ENCODE results near the gene PCDHB2. TPM values are rescaled to one million over a fixed set of nuclear protein-coding genes. Genes with fewer than 3 reads are reported as not detected.
"Not testable (repeated sequence)": the region's sequence is repeated elsewhere in the genome, so short reads cannot be mapped to it uniquely, and the experiment has no call there.

The PCDHB2 gene
- not detected for total RNA-seq

DNA sequence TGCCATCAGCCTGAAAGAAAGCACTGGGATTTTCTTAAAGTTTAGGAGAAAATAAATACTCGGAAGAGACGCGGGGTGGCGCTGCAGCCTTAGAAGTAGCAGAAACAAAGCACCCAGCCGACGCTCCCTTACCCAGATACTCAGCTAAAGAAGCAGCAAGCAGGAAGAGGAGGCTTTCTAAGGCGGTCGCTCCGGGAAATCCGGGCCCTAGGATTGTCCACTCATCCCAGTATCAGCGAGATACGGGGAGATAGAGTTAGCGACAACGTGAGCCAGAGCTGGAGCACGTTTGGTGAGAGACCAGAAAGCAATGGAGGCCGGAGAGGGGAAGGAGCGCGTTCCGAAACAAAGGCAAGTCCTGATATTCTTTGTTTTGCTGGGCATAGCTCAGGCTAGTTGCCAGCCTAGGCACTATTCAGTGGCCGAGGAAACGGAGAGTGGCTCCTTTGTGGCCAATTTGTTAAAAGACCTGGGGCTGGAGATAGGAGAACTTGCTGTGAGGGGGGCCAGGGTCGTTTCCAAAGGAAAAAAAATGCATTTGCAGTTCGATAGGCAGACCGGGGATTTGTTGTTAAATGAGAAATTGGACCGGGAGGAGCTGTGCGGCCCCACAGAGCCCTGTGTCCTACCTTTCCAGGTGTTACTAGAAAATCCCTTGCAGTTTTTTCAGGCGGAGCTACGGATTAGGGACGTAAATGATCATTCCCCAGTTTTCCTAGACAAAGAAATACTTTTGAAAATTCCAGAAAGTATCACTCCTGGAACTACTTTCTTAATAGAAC is at the start of gene PCDHB2:
Gene PCDHB2, plus strand, starts transcription at position 135 of the 782 bp plus-strand sequence. Its CDS starts 176 bp downstream, at position 311.
- H3K36me3 Mint-ChIP-seq (ENCODE audit: insufficient read depth in 2 of 2), result peaks cover 6% of the 10 kb centered on the region in 2 donors
- DNase-seq (no peak), ATAC-seq (replicated peaks in 1 of 2) (no peak)
- no peak within 1 kb of the TSS for H3K27ac Mint-ChIP-seq
- peak within 1 kb of the TSS in 1 of 2 donors; percentile 17 for H3K4me3 Mint-ChIP-seq
- H3K9me3 Mint-ChIP-seq, result peaks cover 6 to 13% of the 10 kb centered on the region in 2 donors
- H3K4me1 Mint-ChIP-seq (ENCODE audit: low read depth), result no peaks in the 10 kb centered on the region
- H3K27me3 Mint-ChIP-seq (ENCODE audit: low read depth), result peaks cover 26% of the 10 kb centered on the region

DNA sequence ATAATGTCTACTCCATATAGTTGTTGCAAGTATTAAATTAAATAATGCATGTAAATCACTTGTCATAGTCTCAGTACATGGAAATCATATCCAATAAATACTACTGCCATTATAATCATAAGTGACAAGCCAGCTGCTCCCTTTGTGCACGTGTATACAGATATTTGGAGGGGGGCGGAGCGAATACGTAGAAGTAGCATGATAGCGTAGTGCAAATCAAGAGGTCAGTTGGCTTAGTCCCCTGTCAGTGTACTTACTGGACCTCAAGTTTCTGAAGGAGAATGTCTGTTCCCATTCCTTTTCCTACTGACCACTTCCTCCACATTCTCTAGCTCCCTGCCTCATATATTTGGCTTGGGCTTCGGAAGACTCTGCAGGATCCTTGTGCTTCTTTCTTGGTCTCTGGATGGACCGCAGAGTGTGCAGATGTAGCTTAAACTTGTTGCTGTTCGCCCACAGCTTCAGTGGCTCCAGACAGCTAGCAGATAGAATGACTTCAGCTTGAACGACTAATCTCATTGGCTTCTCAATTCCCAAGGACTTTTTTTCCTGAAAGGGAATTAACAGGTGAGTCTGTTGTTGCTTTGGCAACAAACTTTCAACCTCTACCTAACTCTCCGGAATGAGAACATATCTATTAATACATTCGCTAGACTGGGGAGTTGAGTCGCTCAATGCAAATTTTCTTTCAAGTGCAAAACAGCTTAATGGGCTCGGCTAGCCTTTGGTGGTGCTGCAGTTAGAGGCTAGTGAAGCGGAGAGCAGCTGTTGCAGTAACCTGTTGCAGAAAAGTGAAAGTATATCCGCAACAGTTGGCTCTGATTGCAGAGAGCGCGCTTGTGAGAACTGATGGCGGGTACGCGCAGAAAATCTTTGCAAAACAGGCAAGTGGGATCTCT is 43.5 kb upstream of the PCDHB2 start, which contains the start of gene PCDHB1:
Gene PCDHB1, plus strand, starts transcription at position 753 of the 899 bp plus-strand sequence. Its CDS starts 97 bp downstream, at position 850.
- Mint-ChIP-seq H3K27ac (no peak within 1 kb of the TSS), H3K36me3 (ENCODE audit: insufficient read depth in 2 of 2) (peaks cover 0 to 4% of the 10 kb centered on the region in 2 donors), H3K9me3 (peaks cover 0 to 2% of the 10 kb centered on the region in 2 donors), H3K4me3 (peak within 1 kb of the TSS; percentile 59 to 72), H3K4me1 (ENCODE audit: low read depth) (peaks cover 7% of the 10 kb centered on the region), H3K27me3 (ENCODE audit: low read depth) (peaks cover 29% of the 10 kb centered on the region)
- DNase-seq (no peak), ATAC-seq (replicated peaks in 1 of 2) (no peak)

DNA sequence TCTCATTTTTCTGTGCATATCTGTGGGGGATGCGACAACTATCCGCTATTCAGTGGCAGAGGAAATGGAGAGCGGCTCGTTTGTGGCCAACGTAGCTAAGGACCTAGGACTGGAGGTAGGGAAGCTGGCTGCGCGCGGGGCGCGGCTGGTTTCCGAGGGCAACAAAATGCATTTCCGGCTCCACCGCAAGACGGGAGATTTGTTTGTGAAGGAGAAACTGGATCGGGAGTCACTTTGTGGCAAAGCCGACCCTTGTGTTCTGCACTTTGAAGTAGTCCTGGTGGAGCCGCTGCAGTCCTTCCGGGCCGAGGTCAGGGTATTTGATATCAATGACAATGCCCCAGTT is 42.9 kb upstream of the PCDHB2 start:
- peaks cover 0 to 4% of the 10 kb centered on the region in 2 donors for H3K36me3 Mint-ChIP-seq (ENCODE audit: insufficient read depth in 2 of 2)
- H3K27ac Mint-ChIP-seq, result no peak overlapping the region
- H3K27me3 Mint-ChIP-seq (ENCODE audit: low read depth), result peaks cover 29% of the 10 kb centered on the region
- DNase-seq, result no peak
- H3K9me3 Mint-ChIP-seq, result peaks cover 0 to 2% of the 10 kb centered on the region in 2 donors
- H3K4me3 Mint-ChIP-seq, result peak overlapping the region; percentile 59 to 72
- ATAC-seq (replicated peaks in 1 of 2), result no peak
- H3K4me1 Mint-ChIP-seq (ENCODE audit: low read depth), result peaks cover 7% of the 10 kb centered on the region

DNA sequence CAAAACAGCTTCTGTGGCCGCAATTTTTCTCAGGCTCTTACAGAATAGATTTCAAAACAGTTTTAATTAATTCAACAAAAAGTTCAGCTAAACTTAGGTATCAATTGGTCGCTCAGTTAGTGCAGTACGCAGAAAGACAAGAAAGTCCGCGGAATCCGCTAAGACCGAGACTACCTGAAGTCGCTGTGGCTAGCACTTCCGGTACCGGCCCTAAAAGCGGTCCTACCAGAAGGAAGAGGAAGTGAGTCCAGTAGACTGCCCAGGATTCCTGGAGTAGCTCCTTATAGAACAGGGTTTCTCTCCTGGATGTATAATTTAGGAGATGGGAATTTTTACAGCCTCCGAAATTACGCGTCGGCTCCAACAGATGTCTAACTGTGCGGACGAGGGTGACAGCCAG is 16.6 kb upstream of the PCDHB2 start:
- DNase-seq (no peak), ATAC-seq (replicated peaks in 1 of 2) (no peak)
- H3K27ac Mint-ChIP-seq, result no peak overlapping the region
- H3K27me3 Mint-ChIP-seq (ENCODE audit: low read depth), result peaks cover 7% of the 10 kb centered on the region
- H3K36me3 Mint-ChIP-seq (ENCODE audit: insufficient read depth in 2 of 2), result peaks cover 2 to 8% of the 10 kb centered on the region in 2 donors
- no peaks in the 10 kb centered on the region for H3K4me1 Mint-ChIP-seq (ENCODE audit: low read depth)
- no peak overlapping the region for H3K4me3 Mint-ChIP-seq
- H3K9me3 Mint-ChIP-seq, result peaks cover 0 to 4% of the 10 kb centered on the region in 2 donors

DNA sequence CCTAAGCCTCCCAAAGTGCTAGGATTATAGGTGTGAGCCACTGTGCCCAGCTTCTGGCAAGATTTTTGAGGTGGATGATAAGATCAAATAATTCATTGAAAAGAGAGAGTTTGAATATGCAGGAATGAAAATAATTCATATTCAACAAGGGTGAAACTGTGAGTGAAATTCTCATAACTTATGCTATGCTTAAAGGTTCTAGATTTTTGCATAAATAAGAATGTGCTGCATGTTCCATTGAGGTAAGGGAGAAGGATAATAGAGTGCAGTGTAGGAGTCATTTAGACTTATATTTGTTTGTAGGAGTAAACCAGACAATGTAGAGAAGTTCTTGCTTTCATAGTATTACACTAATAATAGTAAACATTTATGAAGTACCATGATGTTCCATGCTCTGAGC is 12.2 kb upstream of the PCDHB2 start:
- Mint-ChIP-seq H3K4me3 (no peak overlapping the region), H3K4me1 (ENCODE audit: low read depth) (peaks cover 8% of the 10 kb centered on the region), H3K9me3 (no peaks in the 10 kb centered on the region), H3K36me3 (ENCODE audit: insufficient read depth in 2 of 2) (peaks cover 3 to 5% of the 10 kb centered on the region in 2 donors), H3K27me3 (ENCODE audit: low read depth) (peaks cover 12% of the 10 kb centered on the region), H3K27ac (no peak overlapping the region)
- ATAC-seq (replicated peaks in 1 of 2) (no peak), DNase-seq (no peak)

DNA sequence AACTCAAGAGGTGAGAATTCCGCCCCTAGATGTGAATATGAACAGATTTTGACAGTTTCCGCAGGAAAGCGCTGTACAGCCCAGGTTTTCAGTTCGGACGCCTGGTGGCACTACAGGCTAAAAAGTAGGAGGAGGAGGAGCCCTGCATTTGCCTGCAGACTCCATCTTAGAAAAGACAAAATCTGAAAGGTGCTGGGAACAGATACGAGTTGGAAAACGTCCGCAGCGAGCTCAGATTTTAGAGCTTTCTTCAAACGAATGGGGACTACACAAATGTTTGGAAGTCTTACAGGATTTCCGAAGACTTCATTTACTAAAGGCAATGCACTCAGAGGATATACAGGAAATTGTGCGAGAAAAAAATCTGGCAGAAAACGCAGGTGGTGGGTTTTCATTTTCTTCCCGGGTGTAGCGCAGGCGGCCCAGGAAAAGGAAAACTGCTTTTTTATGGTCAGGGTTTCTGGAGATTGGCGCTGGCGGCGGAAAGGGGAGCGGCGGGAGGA is 9.9 kb upstream of the PCDHB2 start:
- Mint-ChIP-seq H3K36me3 (ENCODE audit: insufficient read depth in 2 of 2) (peaks cover 2 to 3% of the 10 kb centered on the region in 2 donors), H3K4me1 (ENCODE audit: low read depth) (peaks cover 8% of the 10 kb centered on the region), H3K9me3 (no peaks in the 10 kb centered on the region), H3K27me3 (ENCODE audit: low read depth) (peaks cover 17% of the 10 kb centered on the region), H3K4me3 (peak overlapping the region; percentile 88 to 99), H3K27ac (peak overlapping the region; percentile 87)
- ATAC-seq (replicated peaks in 1 of 2), result peak; percentile 70 to 81
- DNase-seq, result peak; percentile 35 to 48

DNA sequence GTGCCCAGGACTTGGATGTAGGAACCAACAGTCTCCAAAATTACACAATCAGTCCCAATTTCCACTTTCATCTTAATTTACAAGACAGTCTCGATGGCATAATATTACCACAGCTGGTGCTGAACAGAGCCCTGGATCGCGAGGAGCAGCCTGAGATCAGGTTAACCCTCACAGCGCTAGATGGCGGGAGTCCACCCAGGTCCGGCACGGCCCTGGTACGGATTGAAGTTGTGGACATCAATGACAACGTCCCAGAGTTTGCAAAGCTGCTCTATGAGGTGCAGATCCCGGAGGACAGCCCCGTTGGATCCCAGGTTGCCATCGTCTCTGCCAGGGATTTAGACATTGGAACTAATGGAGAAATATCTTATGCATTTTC is 837 bp downstream of the PCDHB2 start:
- Mint-ChIP-seq H3K27ac (no peak overlapping the region), H3K9me3 (peaks cover 7 to 14% of the 10 kb centered on the region in 2 donors), H3K36me3 (ENCODE audit: insufficient read depth in 2 of 2) (peaks cover 7 to 8% of the 10 kb centered on the region in 2 donors), H3K27me3 (ENCODE audit: low read depth) (peaks cover 32% of the 10 kb centered on the region), H3K4me3 (no peak overlapping the region), H3K4me1 (ENCODE audit: low read depth) (no peaks in the 10 kb centered on the region)
- DNase-seq, result no peak
- ATAC-seq (replicated peaks in 1 of 2), result no peak

DNA sequence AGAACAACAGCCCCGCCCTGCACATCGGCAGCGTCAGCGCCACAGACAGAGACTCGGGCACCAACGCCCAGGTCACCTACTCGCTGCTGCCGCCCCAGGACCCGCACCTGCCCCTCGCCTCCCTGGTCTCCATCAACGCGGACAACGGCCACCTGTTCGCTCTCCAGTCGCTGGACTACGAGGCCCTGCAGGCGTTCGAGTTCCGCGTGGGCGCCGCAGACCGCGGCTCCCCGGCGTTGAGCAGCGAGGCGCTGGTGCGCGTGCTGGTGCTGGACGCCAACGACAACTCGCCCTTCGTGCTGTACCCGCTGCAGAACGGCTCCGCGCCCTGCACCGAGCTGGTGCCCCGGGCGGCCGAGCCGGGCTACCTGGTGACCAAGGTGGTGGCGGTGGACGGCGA is 1.8 kb downstream of the PCDHB2 start:
- H3K36me3 Mint-ChIP-seq (ENCODE audit: insufficient read depth in 2 of 2), result peaks cover 10 to 12% of the 10 kb centered on the region in 2 donors

DNA sequence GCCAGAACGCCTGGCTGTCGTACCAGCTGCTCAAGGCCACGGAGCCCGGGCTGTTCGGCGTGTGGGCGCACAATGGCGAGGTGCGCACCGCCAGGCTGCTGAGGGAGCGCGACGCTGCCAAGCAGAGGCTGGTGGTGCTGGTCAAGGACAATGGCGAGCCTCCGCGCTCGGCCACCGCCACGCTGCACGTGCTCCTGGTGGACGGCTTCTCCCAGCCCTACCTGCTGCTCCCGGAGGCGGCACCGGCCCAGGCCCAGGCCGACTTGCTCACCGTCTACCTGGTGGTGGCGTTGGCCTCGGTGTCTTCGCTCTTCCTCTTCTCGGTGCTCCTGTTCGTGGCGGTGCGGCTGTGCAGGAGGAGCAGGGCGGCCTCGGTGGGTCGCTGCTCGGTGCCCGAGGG is 2.2 kb downstream of the PCDHB2 start:
- Mint-ChIP-seq H3K36me3 (ENCODE audit: insufficient read depth in 2 of 2) (peaks cover 10 to 12% of the 10 kb centered on the region in 2 donors), H3K27me3 (ENCODE audit: low read depth) (peaks cover 46% of the 10 kb centered on the region), H3K9me3 (peaks cover 11 to 12% of the 10 kb centered on the region in 2 donors)
- H3K4me1 Mint-ChIP-seq (ENCODE audit: low read depth); H3K27ac Mint-ChIP-seq; H3K4me3 Mint-ChIP-seq; ATAC-seq (replicated peaks in 1 of 2); DNase-seq: not testable (repeated sequence)

More for the DNA sequence above, 1.8 kb downstream of the PCDHB2 start:
- not testable (repeated sequence) for H3K4me1 Mint-ChIP-seq (ENCODE audit: low read depth); H3K27ac Mint-ChIP-seq; ATAC-seq (replicated peaks in 1 of 2); H3K4me3 Mint-ChIP-seq; DNase-seq
- Mint-ChIP-seq H3K27me3 (ENCODE audit: low read depth) (peaks cover 41% of the 10 kb centered on the region), H3K9me3 (peaks cover 10 to 12% of the 10 kb centered on the region in 2 donors)

DNA sequence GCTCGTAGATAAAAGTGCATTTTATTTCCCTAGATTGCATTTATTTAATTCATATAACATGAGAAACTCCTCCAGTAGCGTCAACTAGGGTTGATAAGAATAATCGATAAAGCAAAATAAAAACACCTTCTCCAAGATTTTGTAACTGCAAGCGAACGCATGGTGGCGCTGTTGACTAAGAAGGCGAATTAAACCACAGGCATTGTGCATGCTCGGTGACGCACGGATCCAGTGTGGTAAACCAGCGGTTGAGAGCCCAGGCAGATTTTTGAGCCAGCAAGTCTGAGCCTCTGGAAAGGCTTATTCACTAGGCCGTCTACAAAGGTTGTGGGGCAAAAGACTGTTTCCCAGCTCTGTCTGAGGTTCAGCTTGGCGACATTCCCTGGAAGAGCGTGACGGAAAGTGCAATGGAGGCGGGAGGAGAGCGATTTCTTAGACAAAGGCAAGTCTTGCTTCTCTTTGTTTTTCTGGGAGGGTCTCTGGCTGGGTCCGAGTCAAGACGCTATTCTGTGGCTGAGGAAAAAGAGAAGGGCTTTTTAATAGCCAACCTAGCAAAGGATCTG is 5.9 kb downstream of the PCDHB2 start, which contains the start of gene PCDHB3:
Gene PCDHB3, plus strand, starts transcription at position 231 of the 563 bp plus-strand sequence. Its CDS starts 177 bp downstream, at position 408.
- no peak for ATAC-seq (replicated peaks in 1 of 2)
- Mint-ChIP-seq H3K4me3 (no peak within 1 kb of the TSS), H3K36me3 (ENCODE audit: insufficient read depth in 2 of 2) (peaks cover 5 to 8% of the 10 kb centered on the region in 2 donors), H3K4me1 (ENCODE audit: low read depth) (no peaks in the 10 kb centered on the region), H3K9me3 (peaks cover 8 to 9% of the 10 kb centered on the region in 2 donors), H3K27ac (no peak within 1 kb of the TSS), H3K27me3 (ENCODE audit: low read depth) (peaks cover 35% of the 10 kb centered on the region)
- DNase-seq, result peak; percentile 46 to 58

DNA sequence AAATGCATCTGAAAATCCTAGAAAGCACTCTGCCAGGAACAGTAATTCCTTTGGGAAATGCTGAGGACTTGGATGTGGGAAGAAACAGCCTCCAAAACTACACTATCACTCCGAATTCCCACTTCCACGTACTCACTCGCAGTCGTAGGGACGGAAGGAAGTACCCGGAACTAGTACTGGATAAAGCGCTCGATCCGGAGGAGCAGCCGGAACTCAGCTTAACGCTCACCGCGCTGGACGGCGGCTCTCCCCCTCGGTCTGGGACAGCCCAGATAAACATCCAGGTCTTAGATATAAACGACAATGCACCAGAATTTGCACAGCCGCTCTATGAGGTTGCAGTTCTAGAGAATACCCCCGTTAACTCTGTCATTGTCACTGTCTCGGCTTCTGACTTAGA is 6.6 kb downstream of the PCDHB2 start:
- no peak overlapping the region for H3K27ac Mint-ChIP-seq
- H3K4me1 Mint-ChIP-seq (ENCODE audit: low read depth), result no peaks in the 10 kb centered on the region
- peaks cover 6 to 9% of the 10 kb centered on the region in 2 donors for H3K9me3 Mint-ChIP-seq
- ATAC-seq (replicated peaks in 1 of 2) (no peak), DNase-seq (no peak)
- H3K4me3 Mint-ChIP-seq, result no peak overlapping the region
- H3K27me3 Mint-ChIP-seq (ENCODE audit: low read depth), result peaks cover 28% of the 10 kb centered on the region
- H3K36me3 Mint-ChIP-seq (ENCODE audit: insufficient read depth in 2 of 2), result peaks cover 4 to 8% of the 10 kb centered on the region in 2 donors

DNA sequence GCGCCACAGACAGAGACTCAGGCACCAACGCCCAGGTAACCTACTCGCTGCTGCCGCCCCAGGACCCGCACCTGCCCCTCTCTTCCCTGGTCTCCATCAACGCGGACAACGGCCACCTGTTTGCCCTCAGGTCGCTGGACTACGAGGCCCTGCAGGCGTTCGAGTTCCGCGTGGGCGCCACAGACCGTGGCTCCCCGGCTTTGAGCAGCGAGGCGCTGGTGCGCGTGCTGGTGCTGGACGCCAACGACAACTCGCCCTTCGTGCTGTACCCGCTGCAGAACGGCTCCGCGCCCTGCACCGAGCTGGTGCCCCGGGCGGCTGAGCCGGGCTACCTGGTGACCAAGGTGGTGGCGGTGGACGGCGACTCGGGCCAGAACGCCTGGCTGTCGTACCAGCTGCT is 7.7 kb downstream of the PCDHB2 start:
- H3K4me3 Mint-ChIP-seq, result not testable (repeated sequence)

More for the DNA sequence above, 7.7 kb downstream of the PCDHB2 start:
- ATAC-seq (replicated peaks in 1 of 2); H3K27ac Mint-ChIP-seq; H3K4me1 Mint-ChIP-seq (ENCODE audit: low read depth); DNase-seq; H3K9me3 Mint-ChIP-seq; H3K36me3 Mint-ChIP-seq (ENCODE audit: insufficient read depth in 2 of 2): not testable (repeated sequence)
- H3K27me3 Mint-ChIP-seq (ENCODE audit: low read depth), result peaks cover 28% of the 10 kb centered on the region

All from activated T-cell treated with anti-CD3 and anti-CD28 coated beads, Interleukin-2, amount 50 U/mL, for 72 hours (primary cell).